GDM1 (cell line): ENCODE results near the gene SNX11.

Source experiments
- DNase-seq: peaks from one replicate; lab custom pipeline; 2025; lab: John Stamatoyannopoulos, UW

The SNX11 gene

GRCh38 chr17:48132385-48132784 is 24.8 kb downstream of the SNX11 start:
- no peak for DNase-seq

GRCh38 chr17:48134912-48135480 is 27.4 kb downstream of the SNX11 start:
- DNase-seq: no peak

GRCh38 chr17:48137656-48138055 is 30.1 kb downstream of the SNX11 start:
- no peak for DNase-seq

- no peak for DNase-seq
Observed at GRCh38 chr17:48139944-48140343, 32.4 kb downstream of the SNX11 start.

GRCh38 chr17:48143629-48144028 is 36.1 kb downstream of the SNX11 start:
- no peak for DNase-seq

GRCh38 chr17:48144231-48144630 is 36.7 kb downstream of the SNX11 start:
- DNase-seq: no peak

GRCh38 chr17:48144976-48145798 is 37.6 kb downstream of the SNX11 start:
- DNase-seq: no peak

- DNase-seq: no peak
Observed at GRCh38 chr17:48148029-48148770, 40.6 kb downstream of the SNX11 start.

- DNase-seq: no peak
Observed at GRCh38 chr17:48148854-48149786, 41.6 kb downstream of the SNX11 start.

GRCh38 chr17:48149787-48150463 is 42.4 kb downstream of the SNX11 start:
- no peak for DNase-seq

- DNase-seq: no peak
Observed at GRCh38 chr17:48150597-48151001, 43.0 kb downstream of the SNX11 start.

- DNase-seq: no peak
Observed at GRCh38 chr17:48151220-48151619, 43.7 kb downstream of the SNX11 start.

- no peak for DNase-seq
Observed at GRCh38 chr17:48152289-48152688, 44.7 kb downstream of the SNX11 start.

- DNase-seq: no peak
Observed at GRCh38 chr17:48153691-48154358, 46.3 kb downstream of the SNX11 start.

GRCh38 chr17:48155889-48156611 is 48.5 kb downstream of the SNX11 start:
- no peak for DNase-seq

GRCh38 chr17:48159232-48159631 is 51.7 kb downstream of the SNX11 start:
- DNase-seq: no peak

- no peak for DNase-seq
Observed at GRCh38 chr17:48160177-48161081, 52.9 kb downstream of the SNX11 start.

GRCh38 chr17:48161127-48161905 is 53.8 kb downstream of the SNX11 start:
- no peak for DNase-seq
